ENCODE data around the gene YWHAH. TPM values are rescaled to one million over a fixed set of nuclear protein-coding genes. Genes with fewer than 3 reads are reported as not detected.

Gene YWHAH
- total and polyA plus RNA-seq, 2 of the 4 experiments (the other 2 are of a cell fraction): 147 to 173 TPM

GRCh38 chr22:31991102-31991839 is 46.9 kb downstream of the YWHAH start:
- no peak overlapping the region for H3K4me3 ChIP-seq (ENCODE audit: insufficient read depth, low read depth, low read length)
- no peaks in the 10 kb centered on the region for H3K36me3 ChIP-seq (ENCODE audit: control insufficient read depth, insufficient read depth, low read length)
- TF ChIP-seq ELK1 (IDR thresholded peaks at IDR 0.05; ENCODE audit: borderline replicate concordance, low read depth, low read length): no peak
- H3K56ac ChIP-seq (ENCODE audit: extremely low read depth, insufficient read depth, low read length): no peak overlapping the region
- no peak overlapping the region for H3K4ac ChIP-seq (ENCODE audit: low read depth, low read length)
- H3K18ac ChIP-seq (ENCODE audit: low read depth, low read length): no peak overlapping the region
- POLR2A ChIA-PET (ENCODE audit: unreplicated experiment): no interaction called here
- H4K8ac ChIP-seq (ENCODE audit: low read depth in 2 of 2, low read length in 2 of 2): no peak overlapping the region
- CTCF ChIA-PET: interaction anchor here (0.9 kb wide), 1 partner anchor 21 kb away, joined by 3 read pairs; no protein-coding TSS in a partner anchor
- no peak overlapping the region for H4K91ac ChIP-seq (ENCODE audit: insufficient read depth, low read depth, low read length)
- no peak overlapping the region for H2AK9ac ChIP-seq (replicated peaks; ENCODE audit: low read depth, low read length, poor library complexity)
- no peak overlapping the region for H2BK20ac ChIP-seq (ENCODE audit: low read depth, low read length)
- in situ Hi-C loops (cut with MboI; ENCODE audit: low sequenced_read_pairs) (no loop called here), intact Hi-C loops (cut with micrococcal nuclease) (no loop called here), dilution Hi-C loops (cut with HindIII; ENCODE audit: low sequenced_read_pairs, unreplicated experiment) (no loop called here)
- no peak overlapping the region for H3K4me2 ChIP-seq (ENCODE audit: low read depth, low read length)
- H3K27me3 ChIP-seq (ENCODE audit: control insufficient read depth, insufficient read depth, low read length): peaks cover 12% of the 10 kb centered on the region
- no peak overlapping the region for H2BK15ac ChIP-seq (ENCODE audit: low read depth, low read length)
- H2BK120ac ChIP-seq (ENCODE audit: low read depth, low read length): no peak overlapping the region
- H3K9me3 ChIP-seq (ENCODE audit: control insufficient read depth, insufficient read depth, low read length): no peaks in the 10 kb centered on the region
- H3K9ac ChIP-seq (ENCODE audit: low read depth, low read length): no peak overlapping the region
- no peak overlapping the region for H2AK5ac ChIP-seq (ENCODE audit: low read depth, low read length)
- no peak overlapping the region for H2BK5ac ChIP-seq (ENCODE audit: low read depth, low read length, poor library complexity, severe bottlenecking)
- no peak for DNase-seq
- no peaks in the 10 kb centered on the region for H3K9me1 ChIP-seq (ENCODE audit: insufficient read depth, low read length)
- no peaks in the 10 kb centered on the region for H4K20me1 ChIP-seq (ENCODE audit: insufficient read depth, low read length)
- H3K23ac ChIP-seq (ENCODE audit: low read depth, low read length): no peak overlapping the region
- ATAC-seq (ENCODE audit: low read depth): no peak
- H2AFZ ChIP-seq (replicated peaks; ENCODE audit: low read length, poor library complexity): no peak overlapping the region
- no CpG with 5 or more reads among the region's 4 CpGs for WGBS, 2 experiments (ENCODE audit: extremely low coverage in 2 of 2, insufficient read length in 1 of 2)
- H3K14ac ChIP-seq (replicated peaks; ENCODE audit: low read depth, low read length): no peak overlapping the region
- BruUV-seq (replicated peaks): no TSS peak
- H3K79me1 ChIP-seq (ENCODE audit: low read depth in 1 of 2, low read length in 2 of 2): no peaks in the 10 kb centered on the region
- no peak overlapping the region for H3K27ac ChIP-seq (ENCODE audit: insufficient read depth, low read length)
- H3K4me1 ChIP-seq (ENCODE audit: control insufficient read depth, insufficient read depth, low read length): no peaks in the 10 kb centered on the region
- no peak overlapping the region for H4K5ac ChIP-seq (ENCODE audit: low read depth, low read length)
